Coronary artery (tissue), 2 donors: ENCODE measurements around the gene SMC1B.
"Not testable (repeated sequence)": the region's sequence is repeated elsewhere in the genome, so short reads cannot be mapped to it uniquely, and the experiment has no call there.

Source experiments
- DNase-seq: peaks from one replicate; pipeline ENCODE4 v3.0.0-alpha.2; 2017; ENCODE audit warnings: low spot score
- H3K27ac ChIP-seq, 2 donors: fragments of 200-600 bp; sonication (generic); one replicate each; pipeline ENCODE4 v1.5.1; 2016 to 2019
- H3K4me3 ChIP-seq: fragments of 200-600 bp; sonication (generic); 2 replicates; pipeline ENCODE4 v1.5.1; 2016; ENCODE audit warnings: mild to moderate bottlenecking, moderate library complexity
- TF ChIP-seq, protein P1 (sequence below): fragments of 200-600 bp; sonication (generic); IDR thresholded peaks from one replicate; pipeline ENCODE4 v1.5.1; 2019; ENCODE audit warnings: antibody characterized with exemption

SMC1B gene

GRCh38 chr22:45397806-45398205, 15.6 kb downstream of the SMC1B start:
- DNase-seq: no peak
- Histone ChIP-seq H3K4me3 (no peak overlapping the region), H3K27ac (no peak overlapping the region)
- TF ChIP-seq, protein P1, sequence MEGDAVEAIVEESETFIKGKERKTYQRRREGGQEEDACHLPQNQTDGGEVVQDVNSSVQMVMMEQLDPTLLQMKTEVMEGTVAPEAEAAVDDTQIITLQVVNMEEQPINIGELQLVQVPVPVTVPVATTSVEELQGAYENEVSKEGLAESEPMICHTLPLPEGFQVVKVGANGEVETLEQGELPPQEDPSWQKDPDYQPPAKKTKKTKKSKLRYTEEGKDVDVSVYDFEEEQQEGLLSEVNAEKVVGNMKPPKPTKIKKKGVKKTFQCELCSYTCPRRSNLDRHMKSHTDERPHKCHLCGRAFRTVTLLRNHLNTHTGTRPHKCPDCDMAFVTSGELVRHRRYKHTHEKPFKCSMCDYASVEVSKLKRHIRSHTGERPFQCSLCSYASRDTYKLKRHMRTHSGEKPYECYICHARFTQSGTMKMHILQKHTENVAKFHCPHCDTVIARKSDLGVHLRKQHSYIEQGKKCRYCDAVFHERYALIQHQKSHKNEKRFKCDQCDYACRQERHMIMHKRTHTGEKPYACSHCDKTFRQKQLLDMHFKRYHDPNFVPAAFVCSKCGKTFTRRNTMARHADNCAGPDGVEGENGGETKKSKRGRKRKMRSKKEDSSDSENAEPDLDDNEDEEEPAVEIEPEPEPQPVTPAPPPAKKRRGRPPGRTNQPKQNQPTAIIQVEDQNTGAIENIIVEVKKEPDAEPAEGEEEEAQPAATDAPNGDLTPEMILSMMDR: no peak

GRCh38 chr22:45389546-45389945, 23.9 kb downstream of the SMC1B start:
- no peak overlapping the region for H3K4me3 ChIP-seq
- no peak overlapping the region for H3K27ac ChIP-seq
- TF ChIP-seq, protein P1: no peak
- DNase-seq: no peak

GRCh38 chr22:45381348-45381747, 32.1 kb downstream of the SMC1B start:
- TF ChIP-seq, protein P1: no peak
- DNase-seq: no peak
- Histone ChIP-seq H3K27ac (no peak overlapping the region), H3K4me3 (no peak overlapping the region)

DNA sequence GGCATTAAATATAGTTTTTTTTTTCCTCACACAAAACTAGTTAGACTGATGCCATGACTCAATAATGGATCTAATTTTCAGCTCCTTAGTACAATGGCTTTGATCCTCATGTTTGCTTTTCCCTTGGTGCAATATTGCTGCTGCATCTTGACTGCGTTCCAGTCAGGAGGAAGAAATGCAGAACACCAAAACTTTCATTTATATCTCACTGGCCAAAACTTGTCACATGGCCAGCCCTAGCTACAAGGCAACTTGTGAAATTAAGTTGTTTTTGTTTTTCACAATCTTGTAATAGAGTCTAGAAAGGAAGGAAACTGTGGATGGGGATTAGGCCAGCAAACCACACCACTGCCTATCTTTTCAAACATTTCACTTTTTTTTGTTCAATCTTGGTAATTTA, 36.7 kb downstream of the SMC1B start:
- TF ChIP-seq, protein P1: no peak
- H3K27ac ChIP-seq: no peak overlapping the region
- no peak for DNase-seq
- no peak overlapping the region for H3K4me3 ChIP-seq

GRCh38 chr22:45376009-45376408, 37.4 kb downstream of the SMC1B start:
- DNase-seq: no peak
- TF ChIP-seq, protein P1: no peak
- Histone ChIP-seq H3K27ac (no peak overlapping the region), H3K4me3 (no peak overlapping the region)

DNA sequence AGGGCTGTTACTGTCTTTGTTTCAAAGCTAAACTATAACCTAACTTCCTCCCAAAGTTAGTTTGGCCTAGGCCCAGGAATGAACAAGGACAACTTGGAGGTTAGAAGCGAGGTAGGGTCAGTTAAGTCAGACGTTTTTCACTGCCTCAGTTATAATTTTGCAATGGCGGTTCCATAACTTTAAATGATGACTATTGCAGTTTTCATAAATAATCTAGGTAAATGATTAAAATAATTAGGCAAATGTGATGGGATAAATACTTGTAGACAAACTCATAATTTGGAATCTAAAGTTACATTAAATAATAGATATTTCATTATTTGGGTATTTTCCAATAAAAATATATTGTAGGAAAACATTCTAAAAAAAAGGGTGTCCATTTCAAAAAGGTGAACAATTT, 39.8 kb downstream of the SMC1B start:
- not testable (repeated sequence) for DNase-seq, H3K27ac ChIP-seq, H3K4me3 ChIP-seq

GRCh38 chr22:45366713-45367112, 46.7 kb downstream of the SMC1B start:
- DNase-seq: no peak
- Histone ChIP-seq H3K27ac (no peak overlapping the region), H3K4me3 (no peak overlapping the region)
- TF ChIP-seq, protein P1: no peak

DNA sequence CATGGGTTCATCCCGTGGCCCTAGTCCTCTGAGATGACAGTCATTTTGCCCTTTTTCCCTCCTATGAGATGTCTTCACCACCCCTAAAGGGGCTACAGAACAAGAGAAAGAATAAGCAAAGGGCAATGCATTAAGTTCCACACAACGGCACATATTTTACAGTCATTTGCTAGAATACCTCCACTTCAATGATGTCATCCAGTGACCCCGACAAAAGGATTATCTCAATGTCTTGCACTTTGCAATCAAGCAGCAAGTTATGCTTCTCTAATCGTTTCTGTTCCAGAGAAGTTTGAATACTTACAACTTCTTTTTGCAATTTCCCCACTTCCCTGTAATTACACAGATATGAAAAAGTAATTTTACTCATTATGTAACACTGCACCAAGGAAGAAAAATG, 53.8 kb downstream of the SMC1B start:
- Histone ChIP-seq H3K27ac (no peak overlapping the region), H3K4me3 (no peak overlapping the region)
- TF ChIP-seq, protein P1: no peak
- DNase-seq: no peak
